ENCODE data around the gene TTC38.

Gene TTC38

GRCh38 chr22:46267431-46268279, at the start of gene TTC38:
Gene TTC38 (plus strand): TSS chr22:46268008. CDS start chr22:46268040, 32 bp downstream.
- DNase-seq = peak; percentile 50

GRCh38 chr22:46219636-46220035, 48.2 kb upstream of the TTC38 start:
- no peak for DNase-seq

DNA sequence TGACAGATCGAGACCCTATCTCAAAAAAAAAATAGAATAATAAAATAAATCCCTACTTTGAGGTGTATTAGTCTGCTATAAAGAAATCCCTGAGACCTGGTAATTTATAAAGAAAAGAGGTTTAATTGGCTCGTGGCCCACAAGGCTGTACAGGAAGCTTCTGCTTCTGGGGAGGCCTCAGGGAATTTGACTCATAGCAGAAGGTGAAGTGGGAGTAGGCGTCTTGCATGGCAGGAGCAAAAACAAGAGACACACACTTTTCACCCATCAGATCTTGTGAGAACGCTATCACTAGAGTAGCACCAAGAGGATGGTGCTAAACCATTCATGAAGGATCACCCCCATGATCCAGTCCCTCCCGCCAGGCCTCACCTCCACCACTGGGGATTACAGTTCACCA, 46.9 kb upstream of the TTC38 start:
- DNase-seq = no peak

- DNase-seq = no peak
Measured at GRCh38 chr22:46224044-46224897, 43.5 kb upstream of the TTC38 start.

- no peak for DNase-seq
Measured at GRCh38 chr22:46224898-46225290, 42.9 kb upstream of the TTC38 start.

DNA sequence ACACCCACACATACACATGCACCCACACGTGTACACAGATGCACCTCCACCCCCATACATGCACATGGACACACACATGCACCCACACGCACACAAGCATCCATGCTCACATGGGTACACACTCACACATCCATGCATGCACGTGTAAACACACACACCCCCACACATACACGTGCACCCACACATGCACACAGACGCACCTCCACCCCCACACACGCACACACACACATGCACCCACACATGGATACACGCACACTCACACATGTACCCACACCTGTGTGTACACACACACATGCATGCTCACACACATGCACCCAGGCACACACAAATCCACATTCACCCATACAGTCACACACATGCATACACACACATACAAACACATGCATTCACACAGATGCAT, 42.2 kb upstream of the TTC38 start:
- no peak for DNase-seq

- no peak for DNase-seq
Measured at GRCh38 chr22:46226577-46226976, 41.2 kb upstream of the TTC38 start.

GRCh38 chr22:46229701-46230100, 38.1 kb upstream of the TTC38 start:
- DNase-seq = no peak

DNA sequence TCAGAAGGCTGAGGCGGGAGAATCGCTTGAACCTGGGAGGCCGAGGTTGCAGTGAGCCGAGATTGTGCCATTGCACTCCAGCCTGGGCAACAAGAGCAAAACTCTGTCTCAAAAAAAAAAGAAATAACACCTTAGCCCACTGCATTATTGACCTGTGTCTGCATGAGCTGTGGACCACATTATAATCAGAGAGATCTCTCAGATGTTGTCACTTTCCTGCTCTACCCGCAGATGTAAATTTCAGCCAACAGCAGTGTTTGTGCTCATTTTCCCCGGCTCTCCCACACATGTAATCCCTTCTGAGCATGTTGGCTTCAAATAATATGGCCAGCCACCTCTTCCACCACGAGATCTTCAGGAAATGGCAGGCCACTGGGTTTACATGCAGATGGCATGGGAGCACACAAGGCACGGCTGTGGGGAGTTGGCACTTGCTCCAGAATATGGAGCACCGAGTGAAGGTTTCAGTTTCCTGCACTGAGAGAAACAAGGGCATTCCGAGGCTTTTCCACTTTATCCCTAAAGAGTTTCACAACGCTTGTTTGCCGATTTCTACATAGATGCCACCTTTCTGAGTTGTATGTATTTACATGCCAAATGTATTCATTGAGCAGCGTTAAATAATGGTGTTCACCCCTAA, 37.4 kb upstream of the TTC38 start:
- DNase-seq = no peak

DNA sequence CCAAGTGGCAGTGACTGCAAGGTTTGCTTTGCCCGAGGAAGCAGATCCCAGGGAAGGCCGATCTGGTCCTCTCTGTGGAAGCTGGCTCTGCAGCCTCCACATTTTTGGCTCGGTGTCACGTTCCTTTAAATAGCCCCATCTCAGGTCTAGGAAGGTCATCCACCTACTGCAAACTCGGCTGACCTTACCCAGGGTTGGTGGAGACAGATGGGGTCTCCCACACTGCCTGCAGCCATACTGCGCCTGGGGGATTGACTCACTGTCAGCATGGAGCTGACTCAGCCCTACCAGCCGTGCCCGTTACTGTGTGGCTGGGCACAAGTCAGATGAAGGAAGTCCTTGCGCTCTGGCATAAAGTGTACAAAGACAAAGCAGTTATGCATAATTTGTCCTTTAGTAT, 34.6 kb upstream of the TTC38 start:
- DNase-seq = no peak

DNA sequence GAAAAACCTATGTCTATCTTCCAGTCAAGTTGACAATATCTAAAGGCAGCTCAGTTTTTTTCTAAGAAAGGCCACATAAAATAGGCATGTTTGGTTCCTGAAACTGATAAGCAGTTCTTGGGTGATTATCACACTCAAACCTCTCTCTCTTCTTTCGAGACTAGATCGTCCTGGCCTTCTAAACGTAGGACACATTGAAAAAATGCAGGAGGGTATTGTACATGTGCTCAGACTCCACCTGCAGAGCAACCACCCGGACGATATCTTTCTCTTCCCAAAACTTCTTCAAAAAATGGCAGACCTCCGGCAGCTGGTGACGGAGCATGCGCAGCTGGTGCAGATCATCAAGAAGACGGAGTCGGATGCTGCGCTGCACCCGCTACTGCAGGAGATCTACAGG, 32.8 kb upstream of the TTC38 start:
- no peak for DNase-seq

- DNase-seq = no peak
Measured at GRCh38 chr22:46237453-46238124, 30.2 kb upstream of the TTC38 start.

GRCh38 chr22:46238541-46238940, 29.3 kb upstream of the TTC38 start:
- no peak for DNase-seq

- DNase-seq = no peak
Measured at GRCh38 chr22:46239261-46240048, 28.4 kb upstream of the TTC38 start.

DNA sequence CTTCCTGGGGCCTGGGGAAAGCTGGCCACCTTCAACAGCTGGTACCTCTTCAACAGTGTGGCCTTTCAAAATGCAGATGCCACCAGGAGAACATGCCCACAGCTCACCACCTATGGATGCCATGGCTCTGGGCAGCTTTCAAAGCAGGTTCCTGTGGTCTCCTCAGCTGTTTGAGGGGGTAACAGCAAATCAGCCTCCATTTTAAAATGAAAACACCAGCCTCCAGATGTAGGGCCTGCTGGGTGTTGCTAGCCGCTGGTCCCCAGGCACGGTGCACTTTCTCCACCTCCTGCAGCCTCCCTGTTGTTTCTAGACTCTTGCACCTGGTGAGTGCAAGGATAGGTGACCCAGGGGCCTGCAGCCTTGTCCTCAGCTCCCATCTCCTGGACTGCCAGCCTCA, 27.7 kb upstream of the TTC38 start:
- no peak for DNase-seq

DNA sequence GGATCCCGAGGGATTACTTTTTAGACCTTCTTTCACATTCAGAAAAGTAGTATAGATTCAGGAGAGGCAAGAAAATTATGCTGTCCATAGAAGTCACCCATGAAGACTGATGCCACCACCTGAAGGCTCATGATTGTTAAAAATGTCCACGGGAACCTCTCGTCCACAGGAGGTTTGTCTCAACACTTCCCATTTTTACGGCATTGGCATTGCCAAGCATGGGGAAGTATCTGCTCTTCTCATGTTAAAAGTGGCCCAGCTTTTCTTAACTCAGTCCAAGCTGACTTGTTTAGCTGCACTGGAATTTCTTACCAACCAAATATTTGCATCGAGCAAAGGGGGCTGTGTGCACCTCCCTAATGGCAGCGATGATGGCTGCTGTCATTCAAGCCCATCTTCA, 27.3 kb upstream of the TTC38 start:
- no peak for DNase-seq

DNA sequence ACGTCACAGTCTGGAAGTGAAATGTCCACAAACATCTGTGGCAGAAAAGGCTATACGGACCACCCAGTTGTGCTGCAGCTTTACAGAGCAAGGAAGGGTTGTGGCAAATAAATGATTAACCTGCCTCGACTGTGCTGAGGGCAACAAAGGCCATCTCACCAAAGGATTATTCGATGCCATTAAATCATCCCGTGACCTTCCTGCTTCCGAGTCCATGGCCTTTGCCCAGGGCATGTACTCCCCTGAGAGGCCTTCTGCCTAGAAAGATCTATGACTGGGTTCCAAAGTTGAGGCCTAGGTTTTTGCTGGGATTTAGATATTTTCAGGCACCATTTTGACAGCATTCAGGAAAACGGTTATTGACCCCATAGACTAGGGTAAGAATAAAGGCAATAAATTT, 26.9 kb upstream of the TTC38 start:
- DNase-seq = no peak

DNA sequence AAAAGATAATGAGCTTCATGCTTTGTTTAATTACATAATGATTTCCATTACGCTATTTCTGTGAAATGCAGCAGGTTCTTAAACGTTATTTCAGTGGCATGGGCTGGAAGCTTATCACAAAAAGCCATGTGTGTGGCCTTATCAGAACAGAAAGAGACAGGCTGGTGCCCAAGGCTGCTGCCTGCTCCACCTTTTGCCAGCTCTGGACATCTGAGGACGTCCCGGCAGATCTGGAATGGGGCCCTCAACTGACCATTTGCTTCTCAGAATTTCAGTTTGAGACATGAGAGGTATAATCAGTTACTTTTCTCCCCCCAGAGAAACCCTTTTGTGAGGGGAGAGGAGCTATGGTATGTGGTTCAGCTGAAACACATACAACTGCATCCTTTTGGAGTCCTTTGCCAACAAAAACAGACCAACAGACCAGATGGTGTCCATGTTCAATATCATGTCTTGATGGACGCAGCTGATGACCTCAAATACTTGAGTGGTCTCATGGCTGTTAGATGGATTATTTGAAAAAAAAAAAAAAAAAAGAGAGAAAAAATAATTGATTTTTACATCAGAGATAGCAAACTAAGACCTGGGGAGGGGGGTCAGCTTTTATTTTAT, 26.3 kb upstream of the TTC38 start:
- DNase-seq = no peak

DNA sequence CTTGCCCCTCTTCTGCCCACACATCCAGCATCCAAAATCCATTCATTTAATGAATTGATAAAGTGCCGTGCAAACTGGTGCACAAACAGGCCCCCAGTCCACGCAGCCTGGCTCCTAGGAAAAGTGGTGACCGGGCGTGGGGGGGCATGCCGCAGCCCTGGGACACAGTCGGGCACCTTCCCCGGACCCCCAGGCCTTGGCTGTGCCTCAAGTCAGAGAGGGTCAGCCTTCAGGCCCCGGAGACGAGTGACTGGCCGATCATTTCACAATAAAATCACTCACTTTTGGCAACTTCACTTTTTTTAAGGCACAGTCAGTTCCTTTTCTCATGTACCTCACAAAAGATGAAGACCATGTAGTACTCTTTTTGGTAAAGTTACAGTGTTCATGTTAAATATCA, 25.7 kb upstream of the TTC38 start:
- no peak for DNase-seq

DNA sequence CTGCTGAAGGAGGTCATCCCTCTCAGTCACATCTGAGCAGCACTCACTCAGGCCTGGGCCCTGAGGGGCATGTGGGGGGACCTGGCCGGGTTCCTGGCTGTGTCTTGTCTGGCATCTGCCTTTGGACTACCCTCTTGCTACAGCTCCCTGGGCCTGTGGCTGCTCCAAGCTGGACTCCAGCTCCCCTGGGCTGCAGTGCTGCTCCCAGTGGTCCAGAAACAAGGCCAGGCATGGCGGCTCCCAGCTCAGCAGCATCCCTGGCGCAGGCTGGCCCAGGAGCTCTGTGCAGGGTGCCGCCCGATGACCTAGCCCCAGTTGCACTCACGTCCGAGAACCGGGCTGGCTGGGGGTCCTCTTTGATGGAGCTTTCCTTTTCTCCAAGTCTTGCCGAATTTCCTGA, 23.0 kb upstream of the TTC38 start:
- DNase-seq = no peak

- no peak for DNase-seq
Measured at GRCh38 chr22:46245511-46245910, 22.3 kb upstream of the TTC38 start.

DNA sequence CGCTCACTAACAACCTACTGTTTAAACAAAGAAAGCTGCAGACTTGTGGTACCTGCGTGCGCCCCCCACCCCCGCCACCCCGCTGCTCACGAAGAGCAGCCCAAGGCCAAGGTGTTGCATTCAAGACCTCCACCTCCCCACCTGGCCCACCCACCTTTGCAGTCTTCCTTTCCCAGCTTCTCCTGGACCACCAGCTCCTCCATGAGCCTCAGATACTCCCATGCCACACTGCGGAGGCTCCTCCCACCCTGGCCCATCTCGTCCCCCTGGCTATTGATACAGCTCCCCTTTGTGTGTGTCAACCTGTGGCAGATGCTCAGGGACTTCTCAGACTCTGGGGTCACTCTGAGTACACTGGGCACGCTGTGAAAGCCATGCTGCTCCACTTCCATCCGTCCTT, 21.6 kb upstream of the TTC38 start:
- no peak for DNase-seq

All from cortex of kidney (tissue), 1 donor.